A549 (cell line): ENCODE results near the gene HOXA11. TPM values are rescaled to one million over a fixed set of nuclear protein-coding genes. Genes with fewer than 3 reads are reported as not detected.

Experiments
- ATAC-seq, 2 experiments: fragments of 200-7000 bp in 1 of 2; fragments of >200 bp in 1 of 2; cut with Nextera tagmentation in 1 of 2; cut with Tn5 transposase in 1 of 2; 3 replicates each; pipeline versions ENCODE4 v1.8.0 to v1.9.1; 2018 to 2020; ENCODE audit warnings: mild to moderate bottlenecking in 1 of 2, moderate library complexity in 1 of 2
- CTCF ChIA-PET: fragments of 300-600 bp; sonication (Branson Sonifier 250); formaldehyde crosslinking; extraction: SDS; loops from one replicate; lab custom pipeline; 2021; ENCODE audit warnings: antibody characterized with exemption, inconsistent platforms; lab: Yijun Ruan, JAX
- POLR2A ChIA-PET: fragments of 350-600 bp; formaldehyde crosslinking; extraction: SDS; loops from one replicate; lab custom pipeline; 2021; ENCODE audit warnings: antibody characterized with exemption, inconsistent platforms; lab: Yijun Ruan, JAX
- DNase-seq, 2 experiments: peaks; one replicate each; pipeline versions ENCODE4 v3.0.0 to v3.0.0-alpha.2; 2011 to 2016; ENCODE audit warnings: low read depth in 1 of 2, low spot score in 1 of 2
- FAIRE-seq: peaks from 2 replicates; lab custom pipeline; 2011; peaks lifted over from hg19 to GRCh38; lab: Jason Lieb, UNC
- H3K27ac ChIP-seq, 2 experiments: fragments of >200 bp; sonication (Bioruptor Twin); formaldehyde crosslinking; 3 replicates each; pipeline ENCODE4 v1.5.1; 2016 to 2017
- H3K4me1 ChIP-seq: fragments of >200 bp; sonication (Bioruptor Twin); formaldehyde crosslinking; 3 replicates; pipeline ENCODE4 v1.6.1; 2016
- H3K4me2 ChIP-seq: fragments of >200 bp; sonication (Bioruptor Twin); formaldehyde crosslinking; 3 replicates; pipeline ENCODE4 v1.6.1; 2016
- H3K4me3 ChIP-seq: fragments of >200 bp; sonication (Bioruptor Twin); formaldehyde crosslinking; 3 replicates; pipeline ENCODE4 v1.5.1; 2016
- H3K9me3 ChIP-seq: fragments of >200 bp; sonication (Bioruptor Twin); formaldehyde crosslinking; 3 replicates; pipeline ENCODE4 v1.6.1; 2016
- CBX2 ChIP-seq: fragments of 200-600 bp; sonication (generic); IDR thresholded peaks from 2 replicates; pipeline ENCODE4 v1.6.1; 2016; ENCODE audit warnings: low read depth, mild to moderate bottlenecking, borderline replicate concordance
- CHD4 ChIP-seq: fragments of 200-600 bp; sonication (generic); IDR thresholded peaks from 2 replicates; pipeline ENCODE4 v1.6.1; 2016; ENCODE audit warnings: antibody characterized with exemption, mild to moderate bottlenecking, borderline replicate concordance
- FOSB ChIP-seq: fragments of 250-450 bp; sonication (Bioruptor Pico); IDR thresholded peaks from 2 replicates; pipeline ENCODE4 v1.5.0; 2020; ENCODE audit warnings: mild to moderate bottlenecking, moderate library complexity
- FOSL2 ChIP-seq, 2 experiments: fragments of 450-650 bp in 1 of 2; fragments of >200 bp in 1 of 2; sonication (Bioruptor Twin) in 1 of 2; formaldehyde crosslinking; IDR thresholded peaks; 2 replicates each; pipeline versions ENCODE4 v1.5.0 to v1.6.1; 2016 to 2020; ENCODE audit warnings: mild to moderate bottlenecking in 1 of 2, moderate library complexity in 1 of 2
- GATA3 ChIP-seq: IDR thresholded peaks from 2 replicates; pipeline ENCODE4 v1.6.1; 2012; ENCODE audit warnings: borderline replicate concordance
- HEYL ChIP-seq: fragments of 250-450 bp; sonication (Bioruptor Pico); IDR thresholded peaks from 2 replicates; pipeline ENCODE4 v1.8.0; 2021; ENCODE audit warnings: mild to moderate bottlenecking, moderate library complexity
- HOXB13 ChIP-seq: fragments of 250-450 bp; sonication (Bioruptor Pico); IDR thresholded peaks from 2 replicates; pipeline ENCODE4 v1.5.0; 2020; ENCODE audit warnings: low read depth, mild to moderate bottlenecking, moderate library complexity
- JUNB ChIP-seq: fragments of >200 bp; sonication (Bioruptor Twin); formaldehyde crosslinking; IDR thresholded peaks from 2 replicates; pipeline ENCODE4 v1.6.1; 2016
- KDM1A ChIP-seq: fragments of 200-600 bp; sonication (generic); IDR thresholded peaks from 2 replicates; pipeline ENCODE4 v1.6.1; 2016; ENCODE audit warnings: low read depth, mild to moderate bottlenecking
- KDM5A ChIP-seq: fragments of 200-600 bp; sonication (generic); IDR thresholded peaks from 2 replicates; pipeline ENCODE4 v1.6.1; 2016; ENCODE audit warnings: antibody characterized with exemption, mild to moderate bottlenecking
- MAFK ChIP-seq: fragments of 450-650 bp; IDR thresholded peaks from 2 replicates; pipeline ENCODE4 v1.6.1; 2014; ENCODE audit not compliant: partially characterized antibody
- MAX ChIP-seq: IDR thresholded peaks from 2 replicates; pipeline ENCODE4 v1.6.1; 2012
- NPAS2 ChIP-seq: fragments of 250-450 bp; sonication (Bioruptor Pico); IDR thresholded peaks from 2 replicates; pipeline ENCODE4 v1.8.0; 2022; ENCODE audit warnings: mild to moderate bottlenecking, moderate library complexity, borderline replicate concordance
- PHF8 ChIP-seq: fragments of 200-600 bp; sonication (generic); IDR thresholded peaks from 2 replicates; pipeline ENCODE4 v1.6.1; 2016; ENCODE audit warnings: low read depth, mild to moderate bottlenecking, antibody characterized with exemption, moderate library complexity, borderline replicate concordance
- POLR2A ChIP-seq: IDR thresholded peaks from 2 replicates; pipeline ENCODE4 v1.6.1; 2012; ENCODE audit warnings: mild to moderate bottlenecking, low read length
- POLR2AphosphoS2 ChIP-seq: conservative IDR thresholded peaks from 2 replicates; pipeline ENCODE4 v1.6.1; 2012; ENCODE audit warnings: low read length, improper control_type of control experiment, inconsistent platforms
- RFX5 ChIP-seq: fragments of 450-650 bp; IDR thresholded peaks from 2 replicates; pipeline ENCODE4 v1.7.1; 2014; ENCODE audit warnings: antibody characterized with exemption, mild to moderate bottlenecking, moderate library complexity
- RNF2 ChIP-seq: fragments of 200-600 bp; sonication (generic); IDR thresholded peaks from 2 replicates; pipeline ENCODE4 v1.6.1; 2016; ENCODE audit warnings: low read depth, mild to moderate bottlenecking, antibody characterized with exemption, moderate library complexity, borderline replicate concordance
- TP53 ChIP-seq: fragments of 250-450 bp; sonication (Bioruptor Pico); IDR thresholded peaks from 2 replicates; pipeline ENCODE4 v1.5.0; 2021; ENCODE audit warnings: mild to moderate bottlenecking, moderate library complexity
- ZC3H11A ChIP-seq: fragments of 450-650 bp; IDR thresholded peaks from 2 replicates; pipeline ENCODE4 v1.6.1; 2014; ENCODE audit warnings: antibody characterized with exemption, mild to moderate bottlenecking
- ZFP36 ChIP-seq: fragments of 450-650 bp; IDR thresholded peaks from 2 replicates; pipeline ENCODE4 v1.6.1; 2014; ENCODE audit warnings: borderline replicate concordance; ENCODE audit not compliant: partially characterized antibody
- ZSCAN20 ChIP-seq: fragments of 250-450 bp; sonication (Bioruptor Pico); IDR thresholded peaks from 2 replicates; pipeline ENCODE4 v1.8.0; 2022; ENCODE audit warnings: mild to moderate bottlenecking, moderate library complexity
- WGBS: methylation state at CpG from one replicate; pipeline ENCODE4 v1.1.6; 2017; ENCODE audit errors: missing lambda C conversion rate; 5-methylcytosine and 5-hydroxymethylcytosine counted together
- polyA plus RNA-seq, 4 experiments: library from polyadenylated mRNA; depleted of rRNA in 3 of 4; stranded (reverse); fragments of >200 nt; fragmentation: RNase III in 1 of 4; extraction: RNeasy Plus Mini Kit Qiagen cat#74134 plus additional on column Dnase treatment in 1 of 4; gene quantifications; 2 replicates in 3 of 4; 3 replicates in 1 of 4; pipeline ENCODE4 v1.2.3, GENCODE V29; 2011 to 2017
- TF ChIP-seq, protein P1 (sequence below): fragments of 450-650 bp; IDR thresholded peaks from 2 replicates; pipeline ENCODE4 v1.6.1; 2014; ENCODE audit warnings: antibody characterized with exemption
- TF ChIP-seq, protein P2 (sequence below): fragments of 250-450 bp; sonication (Bioruptor Pico); IDR thresholded peaks from 2 replicates; pipeline ENCODE4 v1.5.0; 2021; ENCODE audit warnings: mild to moderate bottlenecking, moderate library complexity, borderline replicate concordance
- TF ChIP-seq, protein P3 (sequence below): fragments of >200 bp; sonication (Bioruptor Twin); formaldehyde crosslinking; IDR thresholded peaks from 3 replicates; pipeline ENCODE4 v1.6.1; 2016

The HOXA11 gene
- polyA plus RNA-seq, 2 of the 4 experiments (the other 2 are of a cell fraction): 0.68 to 0.84 TPM

GRCh38 chr7:27140126-27140857 is 44.7 kb downstream of the HOXA11 start:
- no peak for FAIRE-seq
- CTCF ChIA-PET: interaction anchor here (0.7 to 11.1 kb wide), 8 partner anchors 10 to 458 kb away, joined by 3 to 160 read pairs (median 25); partner anchors contain the start of genes HOXA3, HOXA4 and HOXA9
- Histone ChIP-seq H3K4me3 (no peak overlapping the region), H3K27ac (no peak overlapping the region), H3K9me3 (no peaks in the 10 kb centered on the region), H3K4me1 (peaks cover 31% of the 10 kb centered on the region), H3K4me2 (no peak overlapping the region)
- ATAC-seq: no peak
- no peak for DNase-seq
- POLR2A ChIA-PET: interaction anchor here (2.3 kb wide), 1 partner anchor 276 kb away, joined by 9 read pairs; the partner anchor contains the start of gene SKAP2
- TF ChIP-seq, protein P1, sequence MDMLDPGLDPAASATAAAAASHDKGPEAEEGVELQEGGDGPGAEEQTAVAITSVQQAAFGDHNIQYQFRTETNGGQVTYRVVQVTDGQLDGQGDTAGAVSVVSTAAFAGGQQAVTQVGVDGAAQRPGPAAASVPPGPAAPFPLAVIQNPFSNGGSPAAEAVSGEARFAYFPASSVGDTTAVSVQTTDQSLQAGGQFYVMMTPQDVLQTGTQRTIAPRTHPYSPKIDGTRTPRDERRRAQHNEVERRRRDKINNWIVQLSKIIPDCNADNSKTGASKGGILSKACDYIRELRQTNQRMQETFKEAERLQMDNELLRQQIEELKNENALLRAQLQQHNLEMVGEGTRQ: no peak
- TF ChIP-seq ZFP36 (no peak), FOSL2 (IDR thresholded peaks at IDR 0.05) (no peak), FOSL2 (CRISPR knock-in tag; IDR thresholded peaks at IDR 0.05) (no peak), KDM5A (no peak), ZSCAN20 (CRISPR knock-in tag) (no peak), FOSB (no peak), NPAS2 (no peak), RFX5 (no peak), JUNB (no peak), CBX2 (no peak), CHD4 (no peak), POLR2A (no peak), KDM1A (no peak), MAX (no peak)
- TF ChIP-seq, protein P2, sequence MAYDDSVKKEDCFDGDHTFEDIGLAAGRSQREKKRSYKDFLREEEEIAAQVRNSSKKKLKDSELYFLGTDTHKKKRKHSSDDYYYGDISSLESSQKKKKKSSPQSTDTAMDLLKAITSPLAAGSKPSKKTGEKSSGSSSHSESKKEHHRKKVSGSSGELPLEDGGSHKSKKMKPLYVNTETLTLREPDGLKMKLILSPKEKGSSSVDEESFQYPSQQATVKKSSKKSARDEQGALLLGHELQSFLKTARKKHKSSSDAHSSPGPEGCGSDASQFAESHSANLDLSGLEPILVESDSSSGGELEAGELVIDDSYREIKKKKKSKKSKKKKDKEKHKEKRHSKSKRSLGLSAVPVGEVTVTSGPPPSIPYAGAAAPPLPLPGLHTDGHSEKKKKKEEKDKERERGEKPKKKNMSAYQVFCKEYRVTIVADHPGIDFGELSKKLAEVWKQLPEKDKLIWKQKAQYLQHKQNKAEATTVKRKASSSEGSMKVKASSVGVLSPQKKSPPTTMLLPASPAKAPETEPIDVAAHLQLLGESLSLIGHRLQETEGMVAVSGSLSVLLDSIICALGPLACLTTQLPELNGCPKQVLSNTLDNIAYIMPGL (CRISPR knock-in tag): no peak
- WGBS: 92% methylated on average over 15 of the region's 15 CpGs

GRCh38 chr7:27139334-27140125 is 45.5 kb downstream of the HOXA11 start:
- FAIRE-seq (no peak), ATAC-seq (no peak), DNase-seq (no peak)
- ChIA-PET POLR2A (no interaction called here), CTCF (interaction anchor here (1.3 to 5.1 kb wide), 3 partner anchors 9 to 31 kb away, joined by 3 to 36 read pairs (median 6); partner anchors contain the start of genes HOXA3 and HOXA4)
- Histone ChIP-seq H3K4me2 (no peak overlapping the region), H3K27ac (no peak overlapping the region), H3K9me3 (no peaks in the 10 kb centered on the region), H3K4me1 (peaks cover 39% of the 10 kb centered on the region), H3K4me3 (no peak overlapping the region)
- WGBS: 97% methylated on average over 43 of the region's 53 CpGs
- TF ChIP-seq RFX5 (no peak), GATA3 (no peak), HOXB13 (no peak), KDM1A (no peak), POLR2AphosphoS2 (no peak), PHF8 (no peak), HEYL (CRISPR knock-in tag) (no peak), RNF2 (no peak), TP53 (no peak), ZC3H11A (no peak), MAFK (no peak)
- TF ChIP-seq, protein P2 (CRISPR knock-in tag): no peak
- TF ChIP-seq, protein P3, sequence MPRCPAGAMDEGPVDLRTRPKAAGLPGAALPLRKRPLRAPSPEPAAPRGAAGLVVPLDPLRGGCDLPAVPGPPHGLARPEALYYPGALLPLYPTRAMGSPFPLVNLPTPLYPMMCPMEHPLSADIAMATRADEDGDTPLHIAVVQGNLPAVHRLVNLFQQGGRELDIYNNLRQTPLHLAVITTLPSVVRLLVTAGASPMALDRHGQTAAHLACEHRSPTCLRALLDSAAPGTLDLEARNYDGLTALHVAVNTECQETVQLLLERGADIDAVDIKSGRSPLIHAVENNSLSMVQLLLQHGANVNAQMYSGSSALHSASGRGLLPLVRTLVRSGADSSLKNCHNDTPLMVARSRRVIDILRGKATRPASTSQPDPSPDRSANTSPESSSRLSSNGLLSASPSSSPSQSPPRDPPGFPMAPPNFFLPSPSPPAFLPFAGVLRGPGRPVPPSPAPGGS: no peak
